ENCODE results near the gene IGFL2. TPM values are rescaled to one million over a fixed set of nuclear protein-coding genes. Genes with fewer than 3 reads are reported as not detected.

The IGFL2 gene
- total and polyA plus RNA-seq, 10 of the 15 experiments (the other 5 are each of a cell fraction or from before 2014, with no cell fraction given): 0.19 TPM; not detected in 9

DNA sequence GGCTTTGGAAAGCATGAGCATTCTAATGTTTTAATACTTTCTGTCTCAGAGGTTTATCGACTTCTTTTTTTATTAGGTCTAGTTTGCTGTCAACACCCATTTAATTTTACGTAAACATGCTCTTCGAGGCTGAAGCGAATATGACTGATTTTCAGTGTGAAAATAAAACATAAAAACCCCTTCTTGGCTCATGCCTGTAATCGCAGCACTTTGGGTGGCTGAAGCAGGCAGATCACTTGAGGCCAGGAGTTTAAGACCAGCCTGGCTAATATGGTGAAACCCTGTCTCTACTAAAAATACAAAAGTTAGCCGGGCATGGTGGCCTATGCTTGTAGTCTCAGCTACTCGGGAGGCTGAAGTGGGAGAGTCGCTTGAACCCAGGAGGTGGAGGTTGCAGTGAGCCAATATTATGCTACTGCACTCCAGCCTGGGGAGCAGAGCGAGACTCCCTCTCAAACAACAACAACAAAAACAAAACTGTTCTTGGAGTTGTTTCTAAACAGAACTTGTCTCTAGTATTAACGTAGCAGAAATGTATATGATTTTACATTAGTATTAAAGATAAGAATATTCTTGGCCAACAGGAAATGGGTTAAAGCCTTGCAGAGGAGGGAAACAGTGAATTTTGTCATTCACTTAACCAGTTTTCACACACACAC is 16.4 kb upstream of the IGFL2 start:
- no peaks in the 10 kb centered on the region for H3K36me3 ChIP-seq (ENCODE audit: control insufficient read depth in 2 of 2, insufficient read depth in 2 of 2, low read length in 1 of 2)
- H3K27ac ChIP-seq (ENCODE audit: control insufficient read depth, insufficient read depth): no peak overlapping the region
- POLR2A ChIA-PET: no interaction called here
- FAIRE-seq: no peak
- H2AFZ ChIP-seq (ENCODE audit: control insufficient read depth, low read depth, low read length): no peak overlapping the region
- in situ Hi-C loops (cut with MboI): no loop called here
- no peaks in the 10 kb centered on the region; a peak in 1 of 4 replicates for H3K27me3 ChIP-seq (replicated peaks in 1 of 2; ENCODE audit: control insufficient read depth in 2 of 2, insufficient read depth in 2 of 2, low read length in 1 of 2)
- CTCF ChIA-PET: interaction anchor here (0.7 kb wide), 1 partner anchor 895 kb away, joined by 3 read pairs; no protein-coding TSS in a partner anchor
- TF ChIP-seq, protein P1, sequence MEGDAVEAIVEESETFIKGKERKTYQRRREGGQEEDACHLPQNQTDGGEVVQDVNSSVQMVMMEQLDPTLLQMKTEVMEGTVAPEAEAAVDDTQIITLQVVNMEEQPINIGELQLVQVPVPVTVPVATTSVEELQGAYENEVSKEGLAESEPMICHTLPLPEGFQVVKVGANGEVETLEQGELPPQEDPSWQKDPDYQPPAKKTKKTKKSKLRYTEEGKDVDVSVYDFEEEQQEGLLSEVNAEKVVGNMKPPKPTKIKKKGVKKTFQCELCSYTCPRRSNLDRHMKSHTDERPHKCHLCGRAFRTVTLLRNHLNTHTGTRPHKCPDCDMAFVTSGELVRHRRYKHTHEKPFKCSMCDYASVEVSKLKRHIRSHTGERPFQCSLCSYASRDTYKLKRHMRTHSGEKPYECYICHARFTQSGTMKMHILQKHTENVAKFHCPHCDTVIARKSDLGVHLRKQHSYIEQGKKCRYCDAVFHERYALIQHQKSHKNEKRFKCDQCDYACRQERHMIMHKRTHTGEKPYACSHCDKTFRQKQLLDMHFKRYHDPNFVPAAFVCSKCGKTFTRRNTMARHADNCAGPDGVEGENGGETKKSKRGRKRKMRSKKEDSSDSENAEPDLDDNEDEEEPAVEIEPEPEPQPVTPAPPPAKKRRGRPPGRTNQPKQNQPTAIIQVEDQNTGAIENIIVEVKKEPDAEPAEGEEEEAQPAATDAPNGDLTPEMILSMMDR (IDR thresholded peaks at IDR 0.05 in 2 of 3, conservative IDR thresholded peaks at IDR 0.05 in 1 of 3; ENCODE audit: control insufficient read depth in 2 of 3, extremely low read depth in 1 of 3, insufficient read depth in 1 of 3, low read depth in 3 of 3, low read length in 3 of 3): no peak
- TF ChIP-seq ETV6 (conservative IDR thresholded peaks at IDR 0.05 in 1 of 2, IDR thresholded peaks at IDR 0.05 in 1 of 2; ENCODE audit: borderline replicate concordance in 1 of 2, low read depth in 1 of 2): no peak
- TF ChIP-seq, protein P2, sequence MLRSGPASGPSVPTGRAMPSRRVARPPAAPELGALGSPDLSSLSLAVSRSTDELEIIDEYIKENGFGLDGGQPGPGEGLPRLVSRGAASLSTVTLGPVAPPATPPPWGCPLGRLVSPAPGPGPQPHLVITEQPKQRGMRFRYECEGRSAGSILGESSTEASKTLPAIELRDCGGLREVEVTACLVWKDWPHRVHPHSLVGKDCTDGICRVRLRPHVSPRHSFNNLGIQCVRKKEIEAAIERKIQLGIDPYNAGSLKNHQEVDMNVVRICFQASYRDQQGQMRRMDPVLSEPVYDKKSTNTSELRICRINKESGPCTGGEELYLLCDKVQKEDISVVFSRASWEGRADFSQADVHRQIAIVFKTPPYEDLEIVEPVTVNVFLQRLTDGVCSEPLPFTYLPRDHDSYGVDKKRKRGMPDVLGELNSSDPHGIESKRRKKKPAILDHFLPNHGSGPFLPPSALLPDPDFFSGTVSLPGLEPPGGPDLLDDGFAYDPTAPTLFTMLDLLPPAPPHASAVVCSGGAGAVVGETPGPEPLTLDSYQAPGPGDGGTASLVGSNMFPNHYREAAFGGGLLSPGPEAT (IDR thresholded peaks at IDR 0.05; ENCODE audit: low read depth): no peak
- no peak for TF ChIP-seq EGR1 (IDR thresholded peaks at IDR 0.05; ENCODE audit: borderline replicate concordance in 1 of 2, low read depth in 2 of 2, low read length in 2 of 2)
- no peak for TF ChIP-seq CHD4 (IDR thresholded peaks at IDR 0.05)
- no peak for TF ChIP-seq CBFB (IDR thresholded peaks at IDR 0.05; ENCODE audit: low read depth)
- no peak for TF ChIP-seq NBN (IDR thresholded peaks at IDR 0.05)
- no peak for TF ChIP-seq POLR2AphosphoS5 (IDR thresholded peaks at IDR 0.05; ENCODE audit: low read length)
- TF ChIP-seq MTA3 (IDR thresholded peaks at IDR 0.05; ENCODE audit: borderline replicate concordance, low read length): no peak
- no peak for TF ChIP-seq KLF5 (IDR thresholded peaks at IDR 0.05; ENCODE audit: partially characterized antibody)
- peaks cover 2% of the 10 kb centered on the region; the same call in 2 of the 3 replicates for H3K9me3 ChIP-seq (replicated peaks; ENCODE audit: control insufficient read depth, insufficient read depth, low read length)
- DNase-seq (ENCODE audit: low read depth, low spot score): no peak
- no peaks in the 10 kb centered on the region for H3K79me2 ChIP-seq (ENCODE audit: control insufficient read depth, insufficient read depth, low read length)
- BruUV-seq (replicated peaks): no TSS peak
- SMC1A ChIA-PET (ENCODE audit: uncharacterized antibody, unreplicated experiment): interaction anchor here (1.3 to 7.2 kb wide), 2 partner anchors 15 to 49 kb away, joined by 3 to 43 read pairs; no protein-coding TSS in a partner anchor
- H4K20me1 ChIP-seq (ENCODE audit: control insufficient read depth, insufficient read depth): no peaks in the 10 kb centered on the region; the same call in 1 of the 2 replicates
- H3K4me2 ChIP-seq (ENCODE audit: control insufficient read depth, insufficient read depth): no peak overlapping the region
- H3K4me1 ChIP-seq (ENCODE audit: control insufficient read depth, insufficient read depth, low read length): peaks cover 3% of the 10 kb centered on the region; the same call in 1 of the 2 replicates
- ATAC-seq: no peak
- RAD21 ChIA-PET (ENCODE audit: unreplicated experiment): no interaction called here
- intact Hi-C loops (cut with micrococcal nuclease; ENCODE audit: unreplicated experiment): no loop called here
- no peak overlapping the region for H3K9ac ChIP-seq (ENCODE audit: control insufficient read depth, insufficient read depth, low read length)
- H3K4me3 ChIP-seq: no peak overlapping the region
- WGBS (ENCODE audit: insufficient coverage, insufficient replicate concordance, low lambda C conversion rate, missing lambda C conversion rate): 48% methylated on average over 10 of the region's 10 CpGs
